ENCODE results near the gene TOPAZ1.

GRCh38 chr3:44236485-44236908, 5.2 kb upstream of the TOPAZ1 start:
- no peak for TF ChIP-seq POLR2A (IDR thresholded peaks at IDR 0.05; ENCODE audit: low read length)
- TF ChIP-seq GATA1 (IDR thresholded peaks at IDR 0.05; ENCODE audit: low read depth, low read length): no peak
